Immature natural killer cell (primary cell): Measurements from ENCODE around the gene PRKCE. TPM values are rescaled to one million over a fixed set of nuclear protein-coding genes. Genes with fewer than 3 reads are reported as not detected.

Experiments
- DNase-seq, 3 donors: peaks; one replicate each; pipeline ENCODE4 v3.0.0; 2022; ENCODE audit warnings: mixed read lengths in 1 of 3
- H3K27ac Mint-ChIP-seq, 6 donors: one replicate each; pipeline ENCODE4 v1.8.0; 2020; ENCODE audit warnings: mixed read lengths in 6 of 6, mild to moderate bottlenecking in 5 of 6, inconsistent platforms in 4 of 6, moderate library complexity in 3 of 6
- H3K27me3 Mint-ChIP-seq, 3 donors: one replicate each; pipeline ENCODE4 v1.8.0; 2020 to 2021; ENCODE audit warnings: low read depth in 3 of 3, mild to moderate bottlenecking in 3 of 3, mixed read lengths in 3 of 3, moderate library complexity in 3 of 3, inconsistent platforms in 1 of 3
- H3K36me3 Mint-ChIP-seq, 3 donors: one replicate each; pipeline ENCODE4 v1.8.0; 2020; ENCODE audit warnings: mixed read lengths in 3 of 3, inconsistent platforms in 2 of 3, mild to moderate bottlenecking in 2 of 3
- H3K4me1 Mint-ChIP-seq, 2 donors: one replicate each; pipeline ENCODE4 v1.8.0; 2020; ENCODE audit warnings: inconsistent platforms in 2 of 2, mild to moderate bottlenecking in 2 of 2, mixed read lengths in 2 of 2, moderate library complexity in 1 of 2
- H3K4me3 Mint-ChIP-seq, 5 donors: one replicate each; pipeline ENCODE4 v1.8.0; 2020; ENCODE audit warnings: mild to moderate bottlenecking in 5 of 5, mixed read lengths in 5 of 5, inconsistent platforms in 3 of 5, moderate library complexity in 3 of 5
- H3K9me3 Mint-ChIP-seq, 6 donors: one replicate each; pipeline ENCODE4 v1.8.0; 2020; ENCODE audit warnings: mild to moderate bottlenecking in 6 of 6, mixed read lengths in 6 of 6, inconsistent platforms in 4 of 6, moderate library complexity in 3 of 6
- polyA plus RNA-seq, 3 donors: library from polyadenylated mRNA; unstranded; fragments of 300-500 nt; fragmentation: Illumina TruSeq; gene quantifications; one replicate each; pipeline ENCODE4 v1.2.3, GENCODE V29; 2021

Gene PRKCE
- polyA plus RNA-seq, 3 donors from 2014 or later, result 1.0 to 3.0 (median 2.5) TPM

- Mint-ChIP-seq H3K27me3 (peaks cover 0 to 4% (median 0%) of the 10 kb centered on the region in 3 donors), H3K4me3 (no peak overlapping the region), H3K27ac (peak overlapping the region in 1 of 6 donors; percentile 50), H3K9me3 (no peaks in the 10 kb centered on the region), H3K36me3 (peaks cover 0 to 7% (median 0%) of the 10 kb centered on the region in 3 donors), H3K4me1 (peaks cover 41 to 56% of the 10 kb centered on the region in 2 donors)
- no peak for DNase-seq
These were observed 190.4 kb downstream of the PRKCE start for GRCh38 chr2:45841752-45842407.

GRCh38 chr2:45843136-45843535 is 191.7 kb downstream of the PRKCE start:
- H3K4me3 Mint-ChIP-seq, result peak overlapping the region in 3 of 5 donors; percentile 7 to 49 (median 38)
- no peaks in the 10 kb centered on the region for H3K9me3 Mint-ChIP-seq
- H3K27ac Mint-ChIP-seq, result peak overlapping the region in 3 of 6 donors; percentile 11 to 44 (median 31)
- H3K36me3 Mint-ChIP-seq, result peaks cover 0 to 7% (median 0%) of the 10 kb centered on the region in 3 donors
- DNase-seq, result no peak
- peaks cover 0 to 4% (median 0%) of the 10 kb centered on the region in 3 donors for H3K27me3 Mint-ChIP-seq
- peaks cover 39 to 53% of the 10 kb centered on the region in 2 donors for H3K4me1 Mint-ChIP-seq

- peak; percentile 24 to 35 (median 25) for DNase-seq
- H3K27ac Mint-ChIP-seq, result peak overlapping the region in 2 of 6 donors; percentile 36 to 41
- H3K36me3 Mint-ChIP-seq, result peaks cover 0 to 14% (median 0%) of the 10 kb centered on the region in 3 donors
- peak overlapping the region in 4 of 5 donors; percentile 8 to 49 (median 23) for H3K4me3 Mint-ChIP-seq
- H3K9me3 Mint-ChIP-seq, result no peaks in the 10 kb centered on the region
- H3K27me3 Mint-ChIP-seq, result peaks cover 0 to 6% (median 0%) of the 10 kb centered on the region in 3 donors
- H3K4me1 Mint-ChIP-seq, result peaks cover 39 to 53% of the 10 kb centered on the region in 2 donors
These were observed 193.5 kb downstream of the PRKCE start for GRCh38 chr2:45844796-45845457.

GRCh38 chr2:45845566-45845965 is 194.1 kb downstream of the PRKCE start:
- H3K27me3 Mint-ChIP-seq, result peaks cover 0 to 6% (median 0%) of the 10 kb centered on the region in 3 donors
- no peak for DNase-seq
- no peak overlapping the region for H3K27ac Mint-ChIP-seq
- H3K9me3 Mint-ChIP-seq, result no peaks in the 10 kb centered on the region
- no peak overlapping the region for H3K4me3 Mint-ChIP-seq
- H3K4me1 Mint-ChIP-seq, result peaks cover 39 to 53% of the 10 kb centered on the region in 2 donors
- H3K36me3 Mint-ChIP-seq, result peaks cover 0 to 14% (median 0%) of the 10 kb centered on the region in 3 donors

- peaks cover 0 to 3% (median 0%) of the 10 kb centered on the region in 3 donors for H3K27me3 Mint-ChIP-seq
- no peak for DNase-seq
- peaks cover 14 to 17% of the 10 kb centered on the region in 2 donors for H3K4me1 Mint-ChIP-seq
- H3K4me3 Mint-ChIP-seq, result no peak overlapping the region
- H3K9me3 Mint-ChIP-seq, result no peaks in the 10 kb centered on the region
- peaks cover 0 to 14% (median 0%) of the 10 kb centered on the region in 3 donors for H3K36me3 Mint-ChIP-seq
- H3K27ac Mint-ChIP-seq, result no peak overlapping the region
These were observed 198.2 kb downstream of the PRKCE start for GRCh38 chr2:45849491-45850283.

- no peak overlapping the region for H3K4me3 Mint-ChIP-seq
- peaks cover 0 to 14% (median 0%) of the 10 kb centered on the region in 3 donors for H3K36me3 Mint-ChIP-seq
- no peak overlapping the region for H3K27ac Mint-ChIP-seq
- H3K9me3 Mint-ChIP-seq, result no peaks in the 10 kb centered on the region
- H3K27me3 Mint-ChIP-seq, result peaks cover 0 to 3% (median 0%) of the 10 kb centered on the region in 3 donors
- H3K4me1 Mint-ChIP-seq, result peaks cover 7 to 9% of the 10 kb centered on the region in 2 donors
- DNase-seq, result no peak
These were observed 199.1 kb downstream of the PRKCE start for GRCh38 chr2:45850558-45850957.

GRCh38 chr2:45851111-45851510 is 199.6 kb downstream of the PRKCE start:
- Mint-ChIP-seq H3K27me3 (peaks cover 0 to 3% (median 0%) of the 10 kb centered on the region in 3 donors), H3K27ac (no peak overlapping the region), H3K4me3 (no peak overlapping the region), H3K4me1 (peaks cover 2 to 3% of the 10 kb centered on the region in 2 donors), H3K36me3 (peaks cover 0 to 10% (median 0%) of the 10 kb centered on the region in 3 donors), H3K9me3 (no peaks in the 10 kb centered on the region)
- no peak for DNase-seq

- Mint-ChIP-seq H3K27me3 (peaks cover 0 to 3% (median 0%) of the 10 kb centered on the region in 3 donors), H3K4me1 (no peaks in the 10 kb centered on the region), H3K9me3 (no peaks in the 10 kb centered on the region), H3K27ac (no peak overlapping the region), H3K4me3 (no peak overlapping the region), H3K36me3 (peaks cover 0 to 6% (median 0%) of the 10 kb centered on the region in 3 donors)
- no peak for DNase-seq
These were observed 200.3 kb downstream of the PRKCE start for GRCh38 chr2:45851576-45852304.

GRCh38 chr2:45852450-45853150 is 201.1 kb downstream of the PRKCE start:
- H3K4me3 Mint-ChIP-seq, result no peak overlapping the region
- peaks cover 0 to 3% (median 0%) of the 10 kb centered on the region in 3 donors for H3K27me3 Mint-ChIP-seq
- no peaks in the 10 kb centered on the region for H3K4me1 Mint-ChIP-seq
- H3K36me3 Mint-ChIP-seq, result peaks cover 0 to 6% (median 0%) of the 10 kb centered on the region in 3 donors
- no peak for DNase-seq
- H3K9me3 Mint-ChIP-seq, result no peaks in the 10 kb centered on the region
- no peak overlapping the region for H3K27ac Mint-ChIP-seq

- Mint-ChIP-seq H3K27ac (no peak overlapping the region), H3K4me1 (peaks cover 8 to 9% of the 10 kb centered on the region in 2 donors), H3K4me3 (no peak overlapping the region), H3K27me3 (no peaks in the 10 kb centered on the region), H3K36me3 (no peaks in the 10 kb centered on the region), H3K9me3 (no peaks in the 10 kb centered on the region)
- no peak for DNase-seq
These were observed 203.9 kb downstream of the PRKCE start for GRCh38 chr2:45855374-45855773.

- Mint-ChIP-seq H3K36me3 (no peaks in the 10 kb centered on the region), H3K9me3 (no peaks in the 10 kb centered on the region), H3K4me1 (peaks cover 17 to 21% of the 10 kb centered on the region in 2 donors), H3K4me3 (no peak overlapping the region), H3K27me3 (no peaks in the 10 kb centered on the region), H3K27ac (no peak overlapping the region)
- no peak for DNase-seq
These were observed 205.2 kb downstream of the PRKCE start for GRCh38 chr2:45856391-45857274.

- Mint-ChIP-seq H3K4me1 (peaks cover 17 to 23% of the 10 kb centered on the region in 2 donors), H3K36me3 (no peaks in the 10 kb centered on the region), H3K9me3 (no peaks in the 10 kb centered on the region), H3K4me3 (no peak overlapping the region), H3K27ac (no peak overlapping the region), H3K27me3 (no peaks in the 10 kb centered on the region)
- no peak for DNase-seq
These were observed 205.8 kb downstream of the PRKCE start for GRCh38 chr2:45857275-45857609.
